HG03432 (cell line): ENCODE measurements around the gene COL7A1.

Experiments
- ATAC-seq: cut with Tn5 transposase; IDR thresholded peaks from one replicate; pipeline ENCODE4 v1.9.1; 2021; ENCODE audit warnings: mild to moderate bottlenecking, moderate library complexity; ENCODE audit not compliant: unreplicated experiment

Gene COL7A1

GRCh38 chr3:48592519-48593087, 2.5 kb downstream of the COL7A1 start:
- ATAC-seq, result no peak

GRCh38 chr3:48591886-48592518, 3.1 kb downstream of the COL7A1 start:
- no peak for ATAC-seq

- ATAC-seq, result no peak
These were observed 3.7 kb downstream of the COL7A1 start for GRCh38 chr3:48591436-48591835.

GRCh38 chr3:48588230-48588629, 6.9 kb downstream of the COL7A1 start:
- no peak for ATAC-seq

GRCh38 chr3:48587686-48588085, 7.4 kb downstream of the COL7A1 start:
- ATAC-seq, result no peak

GRCh38 chr3:48585411-48585810, 9.7 kb downstream of the COL7A1 start:
- no peak for ATAC-seq

- no peak for ATAC-seq
These were observed 10.3 kb downstream of the COL7A1 start for GRCh38 chr3:48584836-48585235.

GRCh38 chr3:48581621-48582481, 13.3 kb downstream of the COL7A1 start:
- ATAC-seq, result no peak

GRCh38 chr3:48576647-48577046, 18.5 kb downstream of the COL7A1 start:
- ATAC-seq, result no peak

GRCh38 chr3:48575366-48575765, 19.8 kb downstream of the COL7A1 start:
- ATAC-seq, result no peak

GRCh38 chr3:48573973-48574585, 21.1 kb downstream of the COL7A1 start:
- no peak for ATAC-seq

- no peak for ATAC-seq
These were observed 22.6 kb downstream of the COL7A1 start for GRCh38 chr3:48572517-48572916.

- no peak for ATAC-seq
These were observed 23.2 kb downstream of the COL7A1 start for GRCh38 chr3:48571938-48572337.

- no peak for ATAC-seq
These were observed 25.2 kb downstream of the COL7A1 start for GRCh38 chr3:48569808-48570450.

- ATAC-seq, result no peak
These were observed 25.7 kb downstream of the COL7A1 start for GRCh38 chr3:48569400-48569799.

GRCh38 chr3:48568476-48568875, 26.7 kb downstream of the COL7A1 start:
- ATAC-seq, result no peak

- no peak for ATAC-seq
These were observed 27.6 kb downstream of the COL7A1 start for GRCh38 chr3:48567500-48567899.

- ATAC-seq, result no peak
These were observed 28.0 kb downstream of the COL7A1 start for GRCh38 chr3:48567090-48567489.

- ATAC-seq, result no peak
These were observed 28.7 kb downstream of the COL7A1 start for GRCh38 chr3:48566401-48566760.

- ATAC-seq, result no peak
These were observed 29.3 kb downstream of the COL7A1 start for GRCh38 chr3:48565591-48566400.
